ENCODE results near the gene TMEM218.

TMEM218 gene

GRCh38 chr11:125108469-125108868 is 3.0 kb downstream of the TMEM218 start:
- no peak overlapping the region for H3K4me3 ChIP-seq (ENCODE audit: control insufficient read depth, low read depth, low read length)
- TF ChIP-seq CTCF (conservative IDR thresholded peaks at IDR 0.05; ENCODE audit: control insufficient read depth, insufficient read depth, low read depth, low read length): no peak
- no peak for DNase-seq (ENCODE audit: low read depth)

GRCh38 chr11:125105926-125106325 is 5.5 kb downstream of the TMEM218 start:
- TF ChIP-seq CTCF (conservative IDR thresholded peaks at IDR 0.05; ENCODE audit: control insufficient read depth, insufficient read depth, low read depth, low read length): no peak
- no peak overlapping the region for H3K4me3 ChIP-seq (ENCODE audit: control insufficient read depth, low read depth, low read length)
- peak; percentile 14 for DNase-seq (ENCODE audit: low read depth)

GRCh38 chr11:125102510-125102909 is 8.9 kb downstream of the TMEM218 start:
- no peak for DNase-seq (ENCODE audit: low read depth)
- no peak overlapping the region for H3K4me3 ChIP-seq (ENCODE audit: control insufficient read depth, low read depth, low read length)
- TF ChIP-seq CTCF (conservative IDR thresholded peaks at IDR 0.05; ENCODE audit: control insufficient read depth, insufficient read depth, low read depth, low read length): no peak

GRCh38 chr11:125102025-125102424 is 9.4 kb downstream of the TMEM218 start:
- DNase-seq (ENCODE audit: low read depth): no peak
- H3K4me3 ChIP-seq (ENCODE audit: control insufficient read depth, low read depth, low read length): no peak overlapping the region
- TF ChIP-seq CTCF (conservative IDR thresholded peaks at IDR 0.05; ENCODE audit: control insufficient read depth, insufficient read depth, low read depth, low read length): no peak

- no peak overlapping the region for H3K4me3 ChIP-seq (ENCODE audit: control insufficient read depth, low read depth, low read length)
- no peak for TF ChIP-seq CTCF (conservative IDR thresholded peaks at IDR 0.05; ENCODE audit: control insufficient read depth, insufficient read depth, low read depth, low read length)
- no peak for DNase-seq (ENCODE audit: low read depth)
Observed at GRCh38 chr11:125101596-125101995, 9.8 kb downstream of the TMEM218 start.

- no peak for TF ChIP-seq CTCF (conservative IDR thresholded peaks at IDR 0.05; ENCODE audit: control insufficient read depth, insufficient read depth, low read depth, low read length)
- H3K4me3 ChIP-seq (ENCODE audit: control insufficient read depth, low read depth, low read length): no peak overlapping the region
- no peak for DNase-seq (ENCODE audit: low read depth)
Observed at GRCh38 chr11:125100136-125100535, 11.3 kb downstream of the TMEM218 start.

- TF ChIP-seq CTCF (conservative IDR thresholded peaks at IDR 0.05; ENCODE audit: control insufficient read depth, insufficient read depth, low read depth, low read length): no peak
- no peak for DNase-seq (ENCODE audit: low read depth)
- H3K4me3 ChIP-seq (ENCODE audit: control insufficient read depth, low read depth, low read length): no peak overlapping the region
Observed at GRCh38 chr11:125094731-125095130, 16.7 kb downstream of the TMEM218 start.

Data from fibroblast of mammary gland (primary cell).